Thymus (tissue), 11 donors: ENCODE measurements around the gene RPL10. TPM values are rescaled to one million over a fixed set of nuclear protein-coding genes. Genes with fewer than 3 reads are reported as not detected.

Source experiments
- DNase-seq, 9 donors: peaks; one replicate each; pipeline ENCODE4 v3.0.0-alpha.2; 2013; ENCODE audit warnings: low spot score in 9 of 9, low read depth in 6 of 9, missing footprints in 1 of 9
- H3K27ac ChIP-seq, 2 donors: one replicate each; pipeline ENCODE4 v1.5.1; 2013; ENCODE audit warnings: control low read depth in 1 of 2, low read depth in 1 of 2, low read length in 1 of 2, mild to moderate bottlenecking in 1 of 2, moderate library complexity in 1 of 2
- H3K27me3 ChIP-seq, 2 donors: one replicate each; pipeline ENCODE4 v1.5.1; 2013; ENCODE audit warnings: low read length in 1 of 2; ENCODE audit not compliant: control insufficient read depth in 2 of 2, insufficient read depth in 1 of 2
- H3K36me3 ChIP-seq, 2 donors: one replicate each; pipeline ENCODE4 v1.5.1; 2013; ENCODE audit warnings: low read length in 1 of 2, mild to moderate bottlenecking in 1 of 2, moderate library complexity in 1 of 2; ENCODE audit not compliant: control insufficient read depth in 2 of 2, insufficient read depth in 2 of 2
- H3K4me1 ChIP-seq, 2 donors: one replicate each; pipeline ENCODE4 v1.5.1; 2013; ENCODE audit warnings: low read length in 2 of 2; ENCODE audit not compliant: control insufficient read depth in 2 of 2, insufficient read depth in 2 of 2
- H3K4me3 ChIP-seq, 2 donors: one replicate each; pipeline ENCODE4 v1.5.1; 2013; ENCODE audit warnings: low read length in 2 of 2, control low read depth in 1 of 2, mild to moderate bottlenecking in 1 of 2
- H3K9me3 ChIP-seq, 2 donors: one replicate each; pipeline ENCODE4 v1.5.1; 2013; ENCODE audit warnings: low read length in 1 of 2, mild to moderate bottlenecking in 1 of 2; ENCODE audit not compliant: control insufficient read depth in 2 of 2, insufficient read depth in 1 of 2
- WGBS: extraction: QIAGEN DNeasy Blood & Tissue Kit; methylation state at CpG from one replicate; pipeline ENCODE4 v1.1.7; 2013; 5-methylcytosine and 5-hydroxymethylcytosine counted together
- polyA plus RNA-seq: library from polyadenylated mRNA; stranded (reverse); fragments of 200-250 nt; gene quantifications from one replicate; pipeline ENCODE4 v1.2.3, GENCODE V29; 2013
- total RNA-seq: library from RNA; stranded (reverse); fragments of 120-200 nt; gene quantifications from one replicate; pipeline ENCODE4 v1.2.4, GENCODE V29; 2013
- donor health status: healthy.

Gene RPL10
- total and polyA plus RNA-seq, 2 donors, result 5,085 to 5,714 TPM

- Histone ChIP-seq H3K27me3 (peaks cover 8 to 17% of the 10 kb centered on the region in 2 donors), H3K4me1 (peaks cover 8 to 28% of the 10 kb centered on the region in 2 donors), H3K27ac (peak within 1 kb of the TSS; percentile 93 to 95), H3K36me3 (peaks cover 0 to 3% of the 10 kb centered on the region in 2 donors), H3K4me3 (peak within 1 kb of the TSS; percentile 59 to 70), H3K9me3 (peaks cover 0 to 20% of the 10 kb centered on the region in 2 donors)
- DNase-seq, result peak; percentile 84 to 97 (median 93)
- WGBS, result under 1% methylated on average over 99 of the region's 103 CpGs
Measured at GRCh38 chrX:154378799-154379568, 19.2 kb upstream of the RPL10 start, which contains the start of gene EMD. EMD (plus strand) TSS chrX:154379295; CDS start chrX:154379485, 190 bp downstream.

- peak overlapping the region; percentile 59 to 70 for H3K4me3 ChIP-seq
- H3K9me3 ChIP-seq, result peaks cover 0 to 17% of the 10 kb centered on the region in 2 donors
- under 1% methylated on average over 38 of the region's 38 CpGs for WGBS
- DNase-seq, result no peak
- peaks cover 0 to 3% of the 10 kb centered on the region in 2 donors for H3K36me3 ChIP-seq
- H3K27me3 ChIP-seq, result peaks cover 5 to 13% of the 10 kb centered on the region in 2 donors
- peaks cover 8 to 25% of the 10 kb centered on the region in 2 donors for H3K4me1 ChIP-seq
- H3K27ac ChIP-seq, result peak overlapping the region; percentile 86 to 88
Measured at GRCh38 chrX:154379569-154379951, 18.6 kb upstream of the RPL10 start.

- Histone ChIP-seq H3K36me3 (peaks cover 0 to 3% of the 10 kb centered on the region in 2 donors), H3K9me3 (peaks cover 0 to 14% of the 10 kb centered on the region in 2 donors), H3K4me1 (peaks cover 8 to 25% of the 10 kb centered on the region in 2 donors), H3K27ac (peak overlapping the region in 1 of 2 donors; percentile 86), H3K27me3 (peaks cover 0 to 7% of the 10 kb centered on the region in 2 donors), H3K4me3 (peak overlapping the region; percentile 59 to 70)
- 71% methylated on average over 13 of the region's 13 CpGs for WGBS
- DNase-seq, result no peak
Measured at GRCh38 chrX:154380153-154380552, 18.0 kb upstream of the RPL10 start.

- Histone ChIP-seq H3K9me3 (peaks cover 0 to 14% of the 10 kb centered on the region in 2 donors), H3K27ac (no peak overlapping the region), H3K36me3 (peaks cover 0 to 3% of the 10 kb centered on the region in 2 donors), H3K4me1 (peaks cover 8 to 25% of the 10 kb centered on the region in 2 donors), H3K4me3 (no peak overlapping the region), H3K27me3 (peaks cover 0 to 2% of the 10 kb centered on the region in 2 donors)
- DNase-seq, result no peak
- 95% methylated on average over 14 of the region's 14 CpGs for WGBS
Measured at GRCh38 chrX:154380787-154381186, 17.4 kb upstream of the RPL10 start.

- peaks cover 0 to 14% of the 10 kb centered on the region in 2 donors for H3K9me3 ChIP-seq
- H3K27ac ChIP-seq, result no peak overlapping the region
- peaks cover 8 to 25% of the 10 kb centered on the region in 2 donors for H3K4me1 ChIP-seq
- peaks cover 0 to 3% of the 10 kb centered on the region in 2 donors for H3K36me3 ChIP-seq
- no peak for DNase-seq
- peaks cover 0 to 2% of the 10 kb centered on the region in 2 donors for H3K27me3 ChIP-seq
- WGBS, result 96% methylated on average over 6 of the region's 6 CpGs
- H3K4me3 ChIP-seq, result no peak overlapping the region
Measured at GRCh38 chrX:154381271-154381670, 16.9 kb upstream of the RPL10 start.

- no peak overlapping the region for H3K27ac ChIP-seq
- H3K27me3 ChIP-seq, result no peaks in the 10 kb centered on the region
- H3K36me3 ChIP-seq, result peaks cover 0 to 3% of the 10 kb centered on the region in 2 donors
- DNase-seq, result no peak
- H3K4me3 ChIP-seq, result no peak overlapping the region
- peaks cover 0 to 14% of the 10 kb centered on the region in 2 donors for H3K9me3 ChIP-seq
- H3K4me1 ChIP-seq, result peaks cover 8 to 17% of the 10 kb centered on the region in 2 donors
- WGBS, result 96% methylated on average over 11 of the region's 11 CpGs
Measured at GRCh38 chrX:154382483-154383069, 15.6 kb upstream of the RPL10 start.

- 93% methylated on average over 14 of the region's 14 CpGs for WGBS
- Histone ChIP-seq H3K9me3 (peaks cover 0 to 8% of the 10 kb centered on the region in 2 donors), H3K4me3 (no peak overlapping the region), H3K27ac (no peak overlapping the region), H3K36me3 (peaks cover 0 to 3% of the 10 kb centered on the region in 2 donors), H3K4me1 (peaks cover 8 to 11% of the 10 kb centered on the region in 2 donors), H3K27me3 (no peaks in the 10 kb centered on the region)
- no peak for DNase-seq
Measured at GRCh38 chrX:154383359-154384283, 14.6 kb upstream of the RPL10 start.

GRCh38 chrX:154384284-154384892 lies 13.8 kb upstream of the RPL10 start:
- 78% methylated on average over 8 of the region's 8 CpGs for WGBS
- Histone ChIP-seq H3K36me3 (peaks cover 0 to 3% of the 10 kb centered on the region in 2 donors), H3K4me3 (no peak overlapping the region), H3K27me3 (no peaks in the 10 kb centered on the region), H3K9me3 (peaks cover 0 to 5% of the 10 kb centered on the region in 2 donors), H3K27ac (no peak overlapping the region), H3K4me1 (peaks cover 8 to 11% of the 10 kb centered on the region in 2 donors)
- no peak for DNase-seq
